ENCODE data around the gene FYN.

- TF ChIP-seq POLR2AphosphoS5 (IDR thresholded peaks at IDR 0.05; ENCODE audit: low read depth, low read length): no peak
- TF ChIP-seq POLR2A (IDR thresholded peaks at IDR 0.05; ENCODE audit: low read depth, low read length): no peak
- no peak for TF ChIP-seq PAX5 (IDR thresholded peaks at IDR 0.05; ENCODE audit: insufficient read depth, low read length, severe bottlenecking)
- no peak for TF ChIP-seq TAF1 (IDR thresholded peaks at IDR 0.05; ENCODE audit: low read depth, low read length)
- TF ChIP-seq POU2F2 (IDR thresholded peaks at IDR 0.05; ENCODE audit: low read depth, low read length): no peak
- TF ChIP-seq SPI1 (IDR thresholded peaks at IDR 0.05; ENCODE audit: low read depth, low read length): no peak
Observed at GRCh38 chr6:111753573-111753972, 119.7 kb downstream of the FYN start.

Data from GM12891 (cell line).